Mesenteric fat pad (tissue), 1 donor: ENCODE results near the gene PIGX. TPM values are rescaled to one million over a fixed set of nuclear protein-coding genes. Genes with fewer than 3 reads are reported as not detected.
A peak's percentile ranks its signal among the peaks of the same experiment; 100 is the strongest.
"Not testable (repeated sequence)": the region's sequence is repeated elsewhere in the genome, so short reads cannot be mapped to it uniquely, and the experiment has no call there.

Experiments
- DNase-seq: peaks from one replicate; pipeline ENCODE4 v3.0.0-alpha.2; 2020; ENCODE audit warnings: low spot score
- total RNA-seq: library from RNA; stranded (reverse); fragmentation: NEBNext Ultra II Directional; extraction: Animal tissue kit (Norgen Biotek cat#: 25700); gene quantifications from one replicate; pipeline ENCODE4 v1.2.1, GENCODE V29; 2021
- donor health status: DM: yes; HTN: yes; CAD: no.

Gene PIGX
- total RNA-seq, 1 donor from 2014 or later: 20.7 TPM

GRCh38 chr3:196700801-196701200 is 11.4 kb upstream of the PIGX start:
- DNase-seq: no peak

- DNase-seq: no peak
Observed at GRCh38 chr3:196706327-196706726, 5.8 kb upstream of the PIGX start.

GRCh38 chr3:196706731-196707130 is 5.4 kb upstream of the PIGX start:
- no peak for DNase-seq

GRCh38 chr3:196707566-196707965 is 4.6 kb upstream of the PIGX start:
- no peak for DNase-seq

- no peak for DNase-seq
Observed at GRCh38 chr3:196708467-196708866, 3.7 kb upstream of the PIGX start.

GRCh38 chr3:196712514-196713413 is 587 bp downstream of the PIGX start:
- DNase-seq: peak; percentile 92

GRCh38 chr3:196717162-196717561 is 5.0 kb downstream of the PIGX start:
- not testable (repeated sequence) for DNase-seq

GRCh38 chr3:196721097-196721496 is 8.9 kb downstream of the PIGX start:
- DNase-seq: no peak

- no peak for DNase-seq
Observed at GRCh38 chr3:196726788-196727675, 14.9 kb downstream of the PIGX start.

- no peak for DNase-seq
Observed at GRCh38 chr3:196735751-196736150, 23.6 kb downstream of the PIGX start.

GRCh38 chr3:196736670-196737374 is 24.6 kb downstream of the PIGX start:
- no peak for DNase-seq

- DNase-seq: no peak
Observed at GRCh38 chr3:196737655-196738054, 25.5 kb downstream of the PIGX start.

GRCh38 chr3:196739671-196740480 is 27.7 kb downstream of the PIGX start, which contains the start of gene PAK2:
Gene PAK2, plus strand, starts transcription at chr3:196739857. Its CDS starts 42,790 bp downstream, at chr3:196782647.
- DNase-seq: peak; percentile 97

- DNase-seq: no peak
Observed at GRCh38 chr3:196740481-196741248, 28.5 kb downstream of the PIGX start.

- DNase-seq: no peak
Observed at GRCh38 chr3:196741249-196741889, 29.2 kb downstream of the PIGX start.

GRCh38 chr3:196743569-196743968 is 31.4 kb downstream of the PIGX start:
- not testable (repeated sequence) for DNase-seq

- no peak for DNase-seq
Observed at GRCh38 chr3:196749125-196749524, 36.9 kb downstream of the PIGX start.

GRCh38 chr3:196753201-196753600 is 41.0 kb downstream of the PIGX start:
- no peak for DNase-seq
